Ascending aorta (tissue), 2 donors: ENCODE results near the gene PTPRCAP. TPM values are rescaled to one million over a fixed set of nuclear protein-coding genes. Genes with fewer than 3 reads are reported as not detected.

ENCODE experiments used
- DNase-seq, 2 donors: peaks; one replicate each; pipeline ENCODE4 v3.0.0-alpha.2; 2019; ENCODE audit warnings: low spot score in 2 of 2
- H3K27ac ChIP-seq, 2 donors: fragments of 200-600 bp; sonication (generic); one replicate each; pipeline ENCODE4 v1.5.1; 2016 to 2017; ENCODE audit warnings: mild to moderate bottlenecking in 1 of 2
- H3K27me3 ChIP-seq: fragments of 200-600 bp; sonication (generic); one replicate; pipeline ENCODE4 v1.5.1; 2017
- H3K36me3 ChIP-seq, 2 donors: fragments of 200-600 bp; sonication (generic); one replicate each; pipeline ENCODE4 v1.5.1; 2016
- H3K4me1 ChIP-seq, 2 donors: fragments of 200-600 bp; sonication (generic); one replicate each; pipeline ENCODE4 v1.5.1; 2016 to 2017; ENCODE audit warnings: mild to moderate bottlenecking in 1 of 2
- H3K4me3 ChIP-seq, 2 donors: fragments of 200-600 bp; sonication (generic); one replicate each; pipeline ENCODE4 v1.5.1; 2016 to 2017; ENCODE audit warnings: mild to moderate bottlenecking in 1 of 2
- H3K9me3 ChIP-seq, 2 donors: fragments of 200-600 bp; sonication (generic); one replicate each; pipeline ENCODE4 v1.5.1; 2016
- intact Hi-C: fragments of 100-400 bp; cut with DNase I; formaldehyde crosslinking; loops from one replicate; pipeline ENCODE4 v1.15.1; 2023
- total RNA-seq: library from RNA; depleted of rRNA; stranded (reverse); fragments of >200 nt; gene quantifications from one replicate; pipeline ENCODE4 v1.1.0, GENCODE V29; 2016
- TF ChIP-seq, protein P1 (sequence below), 3 experiments: fragments of 200-600 bp in 2 of 3; fragments of 450-650 bp in 1 of 3; sonication (generic) in 2 of 3; IDR thresholded peaks; one replicate each; pipeline ENCODE4 v1.5.1; 2016 to 2019; ENCODE audit warnings: antibody characterized with exemption in 3 of 3, mild to moderate bottlenecking in 1 of 3, moderate library complexity in 1 of 3

The PTPRCAP gene
- total RNA-seq, 1 donor from 2014 or later, result 26.6 TPM

DNA sequence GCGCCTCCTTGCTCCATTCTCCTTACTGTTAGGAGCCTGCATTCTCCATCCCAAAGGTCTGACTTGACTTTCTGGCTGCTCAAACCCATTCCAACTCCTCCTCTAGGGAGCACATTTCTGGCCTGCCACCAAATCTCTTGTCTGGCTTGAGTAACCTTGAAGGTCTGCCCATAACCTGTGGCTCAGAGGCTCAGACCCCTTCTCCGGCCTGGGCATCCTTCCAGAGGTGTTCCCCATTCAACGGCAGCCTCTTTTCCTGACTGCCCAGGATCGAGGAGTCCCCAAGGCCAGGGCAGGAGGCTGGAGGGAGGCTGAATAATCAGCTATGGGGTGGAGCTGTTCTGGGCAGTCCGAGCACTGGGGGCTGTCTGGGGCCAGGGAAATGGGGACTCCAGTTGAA is 43.5 kb downstream of the PTPRCAP start:
- no peak overlapping the region for H3K27ac ChIP-seq
- H3K4me1 ChIP-seq, result peaks cover 7 to 15% of the 10 kb centered on the region in 2 donors
- no peak overlapping the region for H3K4me3 ChIP-seq
- intact Hi-C loops, result loop anchor here (5.0 kb wide), 1 partner anchor 33 kb away; the partner anchor contains the start of gene RPS6KB2
- no peaks in the 10 kb centered on the region for H3K9me3 ChIP-seq
- H3K36me3 ChIP-seq, result peaks cover 20 to 32% of the 10 kb centered on the region in 2 donors
- DNase-seq, result no peak
- no peaks in the 10 kb centered on the region for H3K27me3 ChIP-seq
- TF ChIP-seq, protein P1, sequence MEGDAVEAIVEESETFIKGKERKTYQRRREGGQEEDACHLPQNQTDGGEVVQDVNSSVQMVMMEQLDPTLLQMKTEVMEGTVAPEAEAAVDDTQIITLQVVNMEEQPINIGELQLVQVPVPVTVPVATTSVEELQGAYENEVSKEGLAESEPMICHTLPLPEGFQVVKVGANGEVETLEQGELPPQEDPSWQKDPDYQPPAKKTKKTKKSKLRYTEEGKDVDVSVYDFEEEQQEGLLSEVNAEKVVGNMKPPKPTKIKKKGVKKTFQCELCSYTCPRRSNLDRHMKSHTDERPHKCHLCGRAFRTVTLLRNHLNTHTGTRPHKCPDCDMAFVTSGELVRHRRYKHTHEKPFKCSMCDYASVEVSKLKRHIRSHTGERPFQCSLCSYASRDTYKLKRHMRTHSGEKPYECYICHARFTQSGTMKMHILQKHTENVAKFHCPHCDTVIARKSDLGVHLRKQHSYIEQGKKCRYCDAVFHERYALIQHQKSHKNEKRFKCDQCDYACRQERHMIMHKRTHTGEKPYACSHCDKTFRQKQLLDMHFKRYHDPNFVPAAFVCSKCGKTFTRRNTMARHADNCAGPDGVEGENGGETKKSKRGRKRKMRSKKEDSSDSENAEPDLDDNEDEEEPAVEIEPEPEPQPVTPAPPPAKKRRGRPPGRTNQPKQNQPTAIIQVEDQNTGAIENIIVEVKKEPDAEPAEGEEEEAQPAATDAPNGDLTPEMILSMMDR (IDR thresholded peaks at IDR 0.05), result no peak

DNA sequence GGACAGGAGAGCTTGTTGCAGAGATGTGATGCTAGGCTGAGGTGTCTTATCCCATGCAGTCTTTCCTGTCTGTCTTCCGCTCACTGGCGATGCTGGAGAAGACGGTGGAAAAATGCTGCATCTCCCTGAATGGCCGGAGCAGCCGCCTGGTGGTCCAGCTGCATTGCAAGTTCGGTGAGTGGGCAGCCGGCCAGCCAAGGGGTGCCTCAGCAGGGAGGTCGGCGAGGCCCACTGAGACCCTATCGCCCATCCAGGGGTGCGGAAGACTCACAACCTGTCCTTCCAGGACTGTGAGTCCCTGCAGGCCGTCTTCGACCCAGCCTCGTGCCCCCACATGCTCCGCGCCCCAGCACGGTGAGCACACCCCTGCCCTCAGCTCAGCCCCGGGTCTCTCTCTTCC is 44.0 kb downstream of the PTPRCAP start:
- H3K27ac ChIP-seq, result no peak overlapping the region
- DNase-seq, result no peak
- peaks cover 15 to 27% of the 10 kb centered on the region in 2 donors for H3K36me3 ChIP-seq
- intact Hi-C loops, result loop anchor here (5.0 kb wide), 1 partner anchor 34 kb away; the partner anchor contains the start of gene RPS6KB2
- H3K9me3 ChIP-seq, result no peaks in the 10 kb centered on the region
- H3K4me3 ChIP-seq, result no peak overlapping the region
- peaks cover 7 to 15% of the 10 kb centered on the region in 2 donors for H3K4me1 ChIP-seq
- no peaks in the 10 kb centered on the region for H3K27me3 ChIP-seq
- TF ChIP-seq, protein P1 (IDR thresholded peaks at IDR 0.05), result no peak

DNA sequence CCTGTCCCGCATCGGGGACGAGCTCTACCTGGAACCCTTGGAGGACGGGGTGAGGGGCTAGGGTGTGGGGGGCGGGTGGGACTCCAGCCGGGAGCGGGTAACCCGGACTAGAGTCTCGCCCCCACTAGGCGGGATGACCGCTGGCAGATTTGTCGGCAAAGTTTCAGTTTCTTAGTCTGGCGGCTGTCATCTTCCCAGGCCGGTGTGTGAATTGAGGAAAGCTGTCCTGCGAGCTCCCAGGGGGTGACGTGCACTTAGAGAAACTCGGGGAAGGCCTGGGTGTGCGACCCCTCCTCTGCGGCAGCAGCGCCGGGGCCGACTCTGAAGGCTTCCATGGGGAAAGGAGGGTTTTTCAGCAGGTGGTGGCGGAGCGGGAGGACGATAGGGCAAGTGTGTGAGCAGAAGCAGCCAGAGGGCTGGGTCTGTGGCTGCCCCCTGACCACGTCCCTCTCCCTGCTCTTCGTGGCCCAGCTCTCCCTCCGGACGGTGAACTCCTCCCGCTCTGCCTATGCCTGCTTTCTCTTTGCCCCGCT is 45.2 kb downstream of the PTPRCAP start:
- Histone ChIP-seq H3K4me3 (peak overlapping the region; percentile 72 to 84), H3K27me3 (no peaks in the 10 kb centered on the region), H3K27ac (peak overlapping the region; percentile 51 to 59), H3K9me3 (no peaks in the 10 kb centered on the region), H3K36me3 (peaks cover 3 to 15% of the 10 kb centered on the region in 2 donors), H3K4me1 (peaks cover 7 to 15% of the 10 kb centered on the region in 2 donors)
- intact Hi-C loops, result loop anchor here (5.0 kb wide), 1 partner anchor 35 kb away; the partner anchor contains the start of gene RPS6KB2
- TF ChIP-seq, protein P1 (IDR thresholded peaks at IDR 0.05), result no peak
- DNase-seq, result no peak

DNA sequence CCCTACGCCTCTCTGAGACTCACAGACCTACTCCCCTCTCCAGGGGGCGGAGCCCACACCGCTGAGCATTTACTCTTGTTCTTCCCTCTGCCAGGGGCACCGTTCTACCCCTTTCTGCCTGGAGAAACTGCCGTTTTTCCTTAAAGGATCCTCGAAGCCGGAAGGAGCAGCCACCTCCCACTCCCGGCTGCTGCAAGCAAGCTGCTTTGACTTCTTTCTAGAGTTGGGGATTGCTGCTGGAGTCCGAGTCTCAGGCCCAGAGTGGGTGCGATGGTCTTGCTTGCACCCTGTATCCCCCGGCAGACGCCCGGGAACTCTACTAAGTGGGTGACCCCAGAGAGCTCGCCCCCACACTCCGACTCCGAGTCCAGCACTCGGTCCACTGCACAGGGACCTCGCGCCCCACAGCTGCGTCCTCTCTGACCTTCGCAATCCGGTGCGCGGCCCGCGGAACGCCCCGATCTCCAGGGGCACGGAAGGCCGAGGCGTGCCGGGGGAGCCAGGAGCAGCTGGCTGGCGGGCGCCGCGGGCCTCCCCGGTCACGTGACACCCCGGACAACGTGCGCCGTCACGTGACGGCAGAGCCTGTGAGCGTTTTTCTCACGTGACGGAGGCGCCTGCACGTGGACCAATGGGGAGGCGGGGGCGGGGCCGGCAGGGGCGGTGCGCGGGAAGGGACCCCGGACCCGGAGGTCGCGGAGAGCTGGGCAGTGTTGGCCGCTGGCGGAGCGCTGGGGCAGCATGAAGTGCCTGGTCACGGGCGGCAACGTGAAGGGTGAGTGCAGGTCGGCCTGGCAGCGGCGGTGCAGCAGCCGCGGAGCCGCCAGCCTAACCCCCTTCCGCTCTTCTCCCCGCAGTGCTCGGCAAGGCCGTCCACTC is 45.9 kb downstream of the PTPRCAP start, which contains the start of gene RAD9A:
Gene RAD9A (plus strand): TSS at position 683 of the 879 bp plus-strand sequence. CDS start 59 bp downstream, at position 742.
- Histone ChIP-seq H3K4me1 (peaks cover 7 to 15% of the 10 kb centered on the region in 2 donors), H3K27me3 (no peaks in the 10 kb centered on the region), H3K36me3 (peaks cover 3 to 8% of the 10 kb centered on the region in 2 donors), H3K4me3 (peak within 1 kb of the TSS; percentile 72 to 84), H3K27ac (peak within 1 kb of the TSS; percentile 59 to 62), H3K9me3 (no peaks in the 10 kb centered on the region)
- intact Hi-C loops, result loop anchor here (1.0 to 5.0 kb wide), 2 partner anchors 17 to 36 kb away; partner anchors contain the start of gene RPS6KB2
- DNase-seq, result peak; percentile 89 to 98
- TF ChIP-seq, protein P1 (IDR thresholded peaks at IDR 0.05), result no peak

DNA sequence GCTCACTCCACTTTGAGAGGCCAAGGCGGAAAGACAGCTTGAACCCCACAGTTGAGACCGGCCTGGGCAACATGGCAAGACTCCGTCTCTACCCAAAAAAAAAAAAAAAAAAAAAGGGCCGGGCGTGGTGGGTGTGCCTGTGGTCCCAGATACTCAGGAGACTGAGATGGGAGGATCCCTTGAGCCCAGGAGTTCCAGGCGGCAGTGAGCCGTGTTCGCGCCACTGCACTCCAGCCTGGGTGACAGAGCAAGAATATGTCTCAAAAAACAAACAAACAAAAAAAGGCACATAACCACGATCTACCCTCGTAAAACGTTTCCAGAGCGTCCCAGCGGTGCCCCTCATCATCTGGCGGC is 46.6 kb downstream of the PTPRCAP start:
- H3K4me3 ChIP-seq, result peak overlapping the region; percentile 72 to 84
- intact Hi-C loops, result loop anchor here (1.0 to 5.0 kb wide), 2 partner anchors 17 to 36 kb away; partner anchors contain the start of gene RPS6KB2
- TF ChIP-seq, protein P1 (IDR thresholded peaks at IDR 0.05), result no peak
- H3K4me1 ChIP-seq, result peaks cover 7 to 15% of the 10 kb centered on the region in 2 donors
- H3K36me3 ChIP-seq, result peaks cover 0 to 2% of the 10 kb centered on the region in 2 donors
- H3K9me3 ChIP-seq, result no peaks in the 10 kb centered on the region
- H3K27me3 ChIP-seq, result no peaks in the 10 kb centered on the region
- no peak for DNase-seq
- H3K27ac ChIP-seq, result peak overlapping the region; percentile 59 to 62
